ENCODE measurements around the gene FAM78A. TPM values are rescaled to one million over a fixed set of nuclear protein-coding genes. Genes with fewer than 3 reads are reported as not detected.

FAM78A gene
- total and polyA plus RNA-seq, 2 of the 8 experiments (the other 6 are each of a cell fraction or from before 2014, with no cell fraction given): 3.1 TPM

GRCh38 chr9:131233556-131233955 is 42.8 kb downstream of the FAM78A start:
- Histone ChIP-seq H3K79me2 (ENCODE audit: control insufficient read depth in 1 of 2, insufficient read depth in 2 of 2, low read length in 2 of 2) (no peaks in the 10 kb centered on the region), H3K18ac (ENCODE audit: extremely low read depth, low read length) (no peak overlapping the region), H3K36me3 (ENCODE audit: control insufficient read depth in 2 of 4, insufficient read depth in 4 of 4, low read length in 3 of 4) (peaks cover 0 to 33% (median 20%) of the 10 kb centered on the region in 4 experiments; a peak in 5 of 8 replicates), H3K27me3 (replicated peaks in 1 of 4; ENCODE audit: control insufficient read depth in 3 of 4, extremely low read depth in 1 of 4, insufficient read depth in 3 of 4, low read length in 3 of 4) (no peaks in the 10 kb centered on the region), H3K4me3 (ENCODE audit: extremely low read depth in 1 of 4, insufficient read depth in 2 of 4, low read depth in 3 of 4, low read length in 4 of 4) (no peak overlapping the region), H3K4me2 (ENCODE audit: insufficient read depth in 1 of 2, low read depth in 2 of 2, low read length in 2 of 2) (no peak overlapping the region), H2BK120ac (replicated peaks; ENCODE audit: low read depth, low read length) (no peak overlapping the region), H4K8ac (ENCODE audit: extremely low read depth, insufficient read depth, low read length) (no peak overlapping the region), H2BK20ac (ENCODE audit: low read length) (no peak overlapping the region), H3K23ac (ENCODE audit: insufficient read length) (no peak overlapping the region), H3K27ac (ENCODE audit: low read depth, low read length) (no peak overlapping the region), H3K23me2 (ENCODE audit: low read depth, low read length) (no peaks in the 10 kb centered on the region), H3K56ac (replicated peaks; ENCODE audit: insufficient read length, low read depth, low read length) (no peak overlapping the region), H3K4ac (replicated peaks; ENCODE audit: insufficient read length, low read depth, low read length) (no peak overlapping the region), H4K5ac (ENCODE audit: insufficient read length, low read depth, low read length) (no peak overlapping the region), H2BK5ac (ENCODE audit: low read depth, low read length) (no peak overlapping the region), H2AFZ (ENCODE audit: low read length) (no peak overlapping the region), H4K20me1 (replicated peaks in 1 of 2; ENCODE audit: control insufficient read depth in 1 of 2, insufficient read depth in 2 of 2, low read length in 2 of 2) (no peaks in the 10 kb centered on the region), H3K14ac (ENCODE audit: insufficient read length) (no peak overlapping the region), H3K4me1 (replicated peaks in 1 of 4; ENCODE audit: control insufficient read depth in 3 of 4, insufficient read depth in 4 of 4, low read length in 3 of 4) (peaks cover 3 to 15% (median 9%) of the 10 kb centered on the region in 4 experiments), H3K9me3 (ENCODE audit: insufficient read depth in 2 of 2, low read depth in 1 of 2, low read length in 1 of 2) (no peaks in the 10 kb centered on the region), H2BK12ac (ENCODE audit: low read depth, low read length) (no peak overlapping the region), H3K79me1 (ENCODE audit: low read depth, low read length) (no peaks in the 10 kb centered on the region), H2AK5ac (ENCODE audit: low read depth, low read length) (no peak overlapping the region), H3K9ac (replicated peaks in 1 of 4; ENCODE audit: extremely low read depth in 1 of 4, low read depth in 3 of 4, low read length in 3 of 4) (no peak overlapping the region), H2BK15ac (ENCODE audit: low read length) (no peak overlapping the region), H4K91ac (replicated peaks; ENCODE audit: insufficient read length, low read length) (no peak overlapping the region)
- CTCF ChIA-PET (ENCODE audit: partially characterized antibody): interaction anchor here (0.6 to 3.0 kb wide), 2 partner anchors 23 to 102 kb away, joined by 4 to 9 read pairs; no protein-coding TSS in a partner anchor
- whole genome bisulfite sequencing, 2 experiments (ENCODE audit: extremely low coverage in 1 of 2, insufficient coverage in 1 of 2, insufficient read length in 1 of 2, insufficient replicate concordance in 2 of 2, low coverage in 1 of 2, low lambda C conversion rate in 2 of 2, missing lambda C conversion rate in 1 of 2): 93% methylated on average over 11 of the region's 11 CpGs; no CpG with 5 or more reads in 1 of the 2 experiments
- FAIRE-seq: no peak
- DNase-seq (ENCODE audit: low read depth in 1 of 2, low spot score in 2 of 2): no peak
- POLR2A ChIA-PET (ENCODE audit: partially characterized antibody): no interaction called here
- TF ChIP-seq TAF7 (optimal IDR thresholded peaks at IDR 0.05; ENCODE audit: borderline replicate concordance, low read depth, low read length): no peak
- TF ChIP-seq, protein P1, sequence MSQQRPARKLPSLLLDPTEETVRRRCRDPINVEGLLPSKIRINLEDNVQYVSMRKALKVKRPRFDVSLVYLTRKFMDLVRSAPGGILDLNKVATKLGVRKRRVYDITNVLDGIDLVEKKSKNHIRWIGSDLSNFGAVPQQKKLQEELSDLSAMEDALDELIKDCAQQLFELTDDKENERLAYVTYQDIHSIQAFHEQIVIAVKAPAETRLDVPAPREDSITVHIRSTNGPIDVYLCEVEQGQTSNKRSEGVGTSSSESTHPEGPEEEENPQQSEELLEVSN (IDR thresholded peaks at IDR 0.05): no peak
- no peak for TF ChIP-seq POLR2AphosphoS5 (IDR thresholded peaks at IDR 0.05; ENCODE audit: low read depth, low read length)
- no peak for TF ChIP-seq SIX5 (IDR thresholded peaks at IDR 0.05; ENCODE audit: low read depth, low read length)
- TF ChIP-seq HDAC2 (IDR thresholded peaks at IDR 0.05; ENCODE audit: borderline replicate concordance in 1 of 2, low read depth in 2 of 2, low read length in 2 of 2): no peak
- no peak for TF ChIP-seq POU5F1 (IDR thresholded peaks at IDR 0.05; ENCODE audit: low read depth, low read length)
- no peak for TF ChIP-seq MAX (IDR thresholded peaks at IDR 0.05)
- no peak for TF ChIP-seq USF2 (IDR thresholded peaks at IDR 0.05; ENCODE audit: low read length)
- no peak for TF ChIP-seq SP2 (IDR thresholded peaks at IDR 0.05; ENCODE audit: low read length)
- TF ChIP-seq JUN (IDR thresholded peaks at IDR 0.05; ENCODE audit: low read depth, low read length): no peak

All from H1 (cell line).